GM18951 (cell line): ENCODE results near the gene KIAA0513.

Experiments used
- POLR2A ChIP-seq: IDR thresholded peaks from 4 replicates; pipeline ENCODE4 v1.6.1; 2011; ENCODE audit warnings: mild to moderate bottlenecking; ENCODE audit not compliant: insufficient read length, insufficient read depth; ENCODE audit errors: extremely low read depth
- in situ Hi-C: fragments of 300-500 bp; cut with MboI; formaldehyde crosslinking; loops from one replicate; pipeline ENCODE4 v1.12.0; 2022; ENCODE audit warnings: low sequenced_read_pairs, mixed read lengths, inconsistent platforms; ENCODE audit not compliant: unreplicated experiment

KIAA0513 gene

GRCh38 chr16:85124636-85125346, 97.2 kb downstream of the KIAA0513 start:
- in situ Hi-C loops, result no loop called here
- no peak for TF ChIP-seq POLR2A

GRCh38 chr16:85125570-85126393, 98.2 kb downstream of the KIAA0513 start:
- in situ Hi-C loops, result no loop called here
- TF ChIP-seq POLR2A, result no peak

GRCh38 chr16:85126394-85126704, 98.8 kb downstream of the KIAA0513 start:
- TF ChIP-seq POLR2A, result no peak
- in situ Hi-C loops, result no loop called here

GRCh38 chr16:85126705-85127378, 99.2 kb downstream of the KIAA0513 start:
- in situ Hi-C loops, result no loop called here
- TF ChIP-seq POLR2A, result no peak

DNA sequence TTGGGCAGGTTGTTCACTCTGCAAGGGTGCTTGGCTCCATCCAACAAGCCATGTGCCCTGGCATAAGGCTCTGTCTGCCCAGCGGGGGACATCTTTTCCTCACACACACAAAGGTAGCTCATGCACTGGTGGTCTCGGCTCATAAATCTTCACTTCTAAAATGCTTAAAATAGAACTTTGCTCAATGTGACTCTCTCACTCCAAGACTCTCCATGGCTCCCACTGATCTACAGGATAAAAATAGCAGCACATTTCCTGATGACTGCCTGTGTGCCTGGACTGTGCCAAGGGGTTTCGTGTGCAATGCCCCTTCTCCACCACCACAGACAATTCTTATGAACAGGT, 99.8 kb downstream of the KIAA0513 start:
- in situ Hi-C loops, result no loop called here
- TF ChIP-seq POLR2A, result no peak

GRCh38 chr16:85128079-85128837, 100.7 kb downstream of the KIAA0513 start:
- in situ Hi-C loops, result no loop called here
- no peak for TF ChIP-seq POLR2A

DNA sequence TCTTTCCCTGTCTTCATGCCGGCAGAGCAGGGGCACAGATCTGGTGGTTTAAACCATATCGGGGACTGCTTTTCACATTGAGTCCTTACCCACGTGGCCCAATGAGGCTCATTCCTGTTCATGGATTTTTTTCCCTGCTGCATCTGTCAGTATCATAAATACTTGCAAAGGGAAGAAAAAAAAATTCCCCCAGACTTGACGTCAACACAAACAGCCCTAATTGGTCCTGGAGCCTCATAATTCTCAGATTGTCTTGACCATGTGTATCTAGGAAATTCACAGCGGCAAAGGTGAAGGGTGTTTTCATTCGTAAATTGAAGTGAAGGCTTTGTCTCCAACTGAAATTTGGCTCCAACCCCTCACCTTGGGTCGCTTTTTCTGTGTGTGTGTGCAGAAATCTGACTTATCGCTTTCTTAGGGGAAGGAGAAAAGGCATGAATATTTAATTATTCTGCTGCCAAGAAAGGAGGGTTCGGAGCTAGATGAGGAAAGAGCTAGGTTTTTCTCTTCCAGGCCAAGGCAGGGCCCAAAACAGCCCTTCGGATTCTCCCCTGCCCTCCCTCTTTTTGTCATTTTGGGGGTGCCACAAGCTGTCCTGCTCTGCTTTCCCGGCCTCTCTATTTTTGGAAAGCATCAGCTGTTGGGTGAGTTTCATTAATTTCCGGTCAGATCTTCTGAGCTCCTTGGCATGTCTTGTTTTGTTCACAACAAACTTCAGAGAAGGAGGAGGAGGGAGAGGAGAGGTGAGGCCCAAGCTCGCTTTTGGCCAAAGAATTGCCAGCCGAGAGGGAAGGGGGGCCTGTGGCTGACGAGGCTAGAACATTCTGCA, 102.5 kb downstream of the KIAA0513 start:
- in situ Hi-C loops, result no loop called here
- no peak for TF ChIP-seq POLR2A

GRCh38 chr16:85130705-85131028, 103.1 kb downstream of the KIAA0513 start:
- no peak for TF ChIP-seq POLR2A
- in situ Hi-C loops, result no loop called here

DNA sequence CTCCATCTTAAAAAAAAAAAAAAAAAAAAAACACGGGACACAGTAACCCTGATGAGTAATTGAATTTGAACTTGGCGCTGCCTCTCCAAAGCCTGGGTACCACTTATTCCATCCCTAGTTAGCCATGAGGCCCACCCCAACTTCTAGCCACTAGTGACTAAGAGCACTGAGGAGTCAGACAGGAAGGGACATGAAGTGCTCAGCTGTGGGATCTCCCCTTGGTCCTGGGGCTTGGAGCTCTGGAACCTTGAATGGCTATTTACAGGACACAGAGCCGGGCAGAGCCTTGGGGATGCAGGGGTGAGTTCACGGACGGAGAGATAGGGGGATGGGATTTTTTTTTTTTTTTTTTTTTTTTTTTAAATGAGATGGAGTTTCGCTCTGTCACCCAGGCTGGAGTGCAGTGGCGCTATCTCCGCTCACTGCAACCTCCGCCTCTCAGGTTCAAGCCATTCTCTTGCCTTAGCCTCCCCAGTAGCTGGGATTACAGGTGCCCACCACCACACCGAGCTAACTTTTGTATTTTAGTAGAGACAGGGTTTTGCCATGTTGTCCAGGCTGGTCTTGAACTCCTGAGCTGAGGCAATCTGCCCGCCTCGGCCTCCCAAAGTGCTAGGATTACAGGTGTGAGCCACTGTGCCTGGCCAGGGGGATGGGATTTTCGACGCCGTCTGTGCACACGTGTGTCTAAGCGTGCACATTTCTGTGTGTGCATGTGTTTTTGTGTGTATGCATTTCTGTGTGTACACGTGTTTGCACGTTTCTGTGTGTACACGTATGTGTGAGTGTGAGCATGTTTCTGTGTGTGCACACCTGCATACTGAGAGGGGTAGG, 105.1 kb downstream of the KIAA0513 start:
- in situ Hi-C loops, result no loop called here
- no peak for TF ChIP-seq POLR2A

DNA sequence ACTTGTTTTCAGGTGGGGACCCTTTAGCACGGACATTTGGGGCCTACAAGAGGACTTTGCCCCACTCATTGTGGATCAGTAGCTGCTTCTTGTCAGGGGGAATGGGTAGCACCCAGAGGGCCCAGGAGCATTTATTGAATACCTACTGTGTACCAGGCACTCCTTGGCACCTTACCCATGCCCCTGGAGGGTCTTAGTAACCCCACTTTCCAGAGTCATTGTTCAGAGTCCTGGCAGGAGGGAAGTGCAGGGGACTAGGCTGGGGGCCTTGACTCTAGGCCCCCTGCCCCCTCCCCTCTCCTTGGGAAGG, 105.7 kb downstream of the KIAA0513 start:
- in situ Hi-C loops, result no loop called here
- no peak for TF ChIP-seq POLR2A

DNA sequence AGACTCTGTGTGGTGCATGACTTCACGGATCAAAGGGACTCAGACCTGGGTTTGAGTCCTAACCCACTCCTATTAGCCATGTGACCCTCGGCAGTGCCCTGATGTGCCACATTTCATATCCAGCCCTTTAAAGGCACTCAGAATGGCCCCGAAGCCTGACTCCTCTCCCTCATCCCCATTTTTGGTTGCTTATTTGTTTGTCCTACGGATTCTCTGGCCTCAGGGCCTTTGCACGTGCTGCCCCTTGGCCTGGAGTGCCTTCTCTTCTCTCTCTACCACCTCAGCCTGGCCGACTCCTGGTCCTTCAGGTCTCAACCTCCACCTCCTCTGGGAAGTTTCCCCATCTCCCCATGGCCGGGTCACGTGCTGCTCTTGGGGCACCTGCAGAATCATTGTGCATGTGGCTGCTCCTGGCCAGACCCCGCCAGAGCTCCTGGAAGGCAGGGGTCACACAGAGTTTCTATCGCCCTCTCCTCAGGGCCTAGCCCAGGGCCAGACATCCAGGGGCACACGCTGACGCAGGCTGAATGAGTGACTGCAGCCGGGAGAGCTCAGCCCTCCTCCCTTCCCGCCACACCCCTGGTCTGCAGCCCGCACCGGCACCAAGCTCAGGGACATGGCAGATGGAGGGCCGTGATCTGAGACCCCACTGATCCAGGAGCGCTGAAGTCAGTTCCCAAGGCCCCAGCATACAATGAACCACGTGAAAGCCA, 106.6 kb downstream of the KIAA0513 start:
- TF ChIP-seq POLR2A, result no peak

GRCh38 chr16:85134789-85135142, 107.2 kb downstream of the KIAA0513 start:
- no peak for TF ChIP-seq POLR2A
- in situ Hi-C loops, result no loop called here

More for the DNA sequence above, 106.6 kb downstream of the KIAA0513 start:
- in situ Hi-C loops, result no loop called here

GRCh38 chr16:85136213-85136701, 108.7 kb downstream of the KIAA0513 start:
- no peak for TF ChIP-seq POLR2A
- in situ Hi-C loops, result no loop called here
